SK-N-SH treated with all-trans-retinoic acid at 6 μM for 48 hours (cell line): Measurements from ENCODE around the gene ATPAF1.

Experiments used
- ATAC-seq: fragments of 200-7000 bp; cut with Tn5 transposase; 3 replicates; pipeline ENCODE4 v1.9.1; 2020; ENCODE audit warnings: mild to moderate bottlenecking, moderate library complexity
- ARNTL ChIP-seq: fragments of 450-650 bp; formaldehyde crosslinking; IDR thresholded peaks from 2 replicates; pipeline ENCODE4 v1.5.0; 2020; ENCODE audit warnings: low read depth, mild to moderate bottlenecking, moderate library complexity, borderline replicate concordance
- CREB5 ChIP-seq: fragments of 250-450 bp; sonication (Bioruptor Pico); IDR thresholded peaks from 2 replicates; pipeline ENCODE4 v1.5.1; 2020; ENCODE audit warnings: low read depth, mild to moderate bottlenecking, moderate library complexity
- CSDC2 ChIP-seq: fragments of 250-450 bp; sonication (Bioruptor Pico); IDR thresholded peaks from 2 replicates; pipeline ENCODE4 v1.5.0; 2020; ENCODE audit warnings: mild to moderate bottlenecking, moderate library complexity
- CSRNP3 ChIP-seq: fragments of 250-450 bp; sonication (Bioruptor Pico); IDR thresholded peaks from 2 replicates; pipeline ENCODE4 v1.5.1; 2021; ENCODE audit warnings: mild to moderate bottlenecking, moderate library complexity
- ESRRG ChIP-seq: fragments of 250-450 bp; sonication (Bioruptor Pico); IDR thresholded peaks from 2 replicates; pipeline ENCODE4 v1.6.1; 2021; ENCODE audit warnings: mild to moderate bottlenecking
- OSR1 ChIP-seq: fragments of 250-450 bp; sonication (Bioruptor Pico); IDR thresholded peaks from 2 replicates; pipeline ENCODE4 v1.8.0; 2022; ENCODE audit warnings: moderate library complexity, mild to moderate bottlenecking, inconsistent platforms
- PATZ1 ChIP-seq: fragments of 250-450 bp; sonication (Bioruptor Pico); IDR thresholded peaks from 2 replicates; pipeline ENCODE4 v1.8.0; 2020; ENCODE audit warnings: mild to moderate bottlenecking, moderate library complexity, borderline replicate concordance
- POU6F1 ChIP-seq: fragments of 250-450 bp; sonication (Bioruptor Pico); IDR thresholded peaks from 2 replicates; pipeline ENCODE4 v1.8.0; 2021; ENCODE audit warnings: low read depth, mild to moderate bottlenecking, moderate library complexity, borderline replicate concordance
- PPARA ChIP-seq: fragments of 250-450 bp; sonication (Bioruptor Pico); IDR thresholded peaks from 2 replicates; pipeline ENCODE4 v1.5.0; 2020; ENCODE audit warnings: mild to moderate bottlenecking, borderline replicate concordance
- RARB ChIP-seq: fragments of 250-450 bp; sonication (Bioruptor Pico); IDR thresholded peaks from 2 replicates; pipeline ENCODE4 v1.8.0; 2021; ENCODE audit warnings: mild to moderate bottlenecking, moderate library complexity
- SNAI2 ChIP-seq: fragments of 250-450 bp; sonication (Bioruptor Pico); IDR thresholded peaks from 2 replicates; pipeline ENCODE4 v1.5.0; 2020; ENCODE audit warnings: mild to moderate bottlenecking, moderate library complexity
- TOX ChIP-seq: fragments of 250-450 bp; sonication (Bioruptor Pico); IDR thresholded peaks from 2 replicates; pipeline ENCODE4 v1.8.0; 2021; ENCODE audit warnings: mild to moderate bottlenecking, moderate library complexity, borderline replicate concordance
- TSHZ2 ChIP-seq: fragments of 250-450 bp; sonication (Bioruptor Pico); IDR thresholded peaks from 2 replicates; pipeline ENCODE4 v1.5.0; 2020; ENCODE audit warnings: mild to moderate bottlenecking, moderate library complexity
- ZC3H10 ChIP-seq: fragments of 250-450 bp; sonication (Bioruptor Pico); IDR thresholded peaks from 2 replicates; pipeline ENCODE4 v1.5.1; 2021; ENCODE audit warnings: mild to moderate bottlenecking, moderate library complexity
- ZFP30 ChIP-seq: fragments of 450-650 bp; formaldehyde crosslinking; IDR thresholded peaks from 2 replicates; pipeline ENCODE4 v1.5.0; 2022; ENCODE audit warnings: mild to moderate bottlenecking, moderate library complexity
- ZNF565 ChIP-seq: fragments of 450-650 bp; formaldehyde crosslinking; conservative IDR thresholded peaks from 2 replicates; pipeline ENCODE4 v1.5.0; 2020; ENCODE audit warnings: low read depth, mild to moderate bottlenecking, moderate library complexity
- ZNF8 ChIP-seq: fragments of 450-650 bp; formaldehyde crosslinking; IDR thresholded peaks from 2 replicates; pipeline ENCODE4 v1.5.0; 2020; ENCODE audit warnings: mild to moderate bottlenecking, moderate library complexity

The ATPAF1 gene

GRCh38 chr1:46611691-46612221, 56.4 kb downstream of the ATPAF1 start:
- ATAC-seq = no peak
- TF ChIP-seq TOX (CRISPR knock-in tag) (no peak), CSDC2 (CRISPR knock-in tag) (no peak), ZC3H10 (CRISPR knock-in tag) (no peak), ARNTL (CRISPR knock-in tag) (no peak), POU6F1 (no peak), RARB (CRISPR knock-in tag) (no peak), ZNF565 (CRISPR knock-in tag) (no peak), ESRRG (CRISPR knock-in tag) (no peak), TSHZ2 (no peak), CREB5 (no peak), CSRNP3 (CRISPR knock-in tag) (no peak), OSR1 (CRISPR knock-in tag) (no peak), PPARA (CRISPR knock-in tag) (no peak), SNAI2 (CRISPR knock-in tag) (no peak), ZNF8 (CRISPR knock-in tag) (no peak), PATZ1 (CRISPR knock-in tag) (no peak)
- TF ChIP-seq, all 23 proteins: peak for 0

- TF ChIP-seq CSRNP3 (CRISPR knock-in tag) = no peak
- TF ChIP-seq PATZ1 (CRISPR knock-in tag) = no peak
- no peak for TF ChIP-seq ZFP30 (CRISPR knock-in tag)
- no peak for TF ChIP-seq ZC3H10 (CRISPR knock-in tag)
- no peak for ATAC-seq
Measured at GRCh38 chr1:46607345-46608130, 60.6 kb downstream of the ATPAF1 start.
